Activated CD4-positive, alpha-beta T cell treated with anti-CD3 and anti-CD28 coated beads for 4 hours (primary cell): ENCODE measurements around the gene ALMS1.
A peak's percentile ranks its signal among the peaks of the same experiment; 100 is the strongest.
"Not testable (repeated sequence)": the region's sequence is repeated elsewhere in the genome, so short reads cannot be mapped to it uniquely, and the experiment has no call there.

ENCODE experiments used
- DNase-seq, 2 donors: peaks; one replicate each; pipeline ENCODE4 v3.0.0-alpha.2; 2020

ALMS1 gene, protein sequence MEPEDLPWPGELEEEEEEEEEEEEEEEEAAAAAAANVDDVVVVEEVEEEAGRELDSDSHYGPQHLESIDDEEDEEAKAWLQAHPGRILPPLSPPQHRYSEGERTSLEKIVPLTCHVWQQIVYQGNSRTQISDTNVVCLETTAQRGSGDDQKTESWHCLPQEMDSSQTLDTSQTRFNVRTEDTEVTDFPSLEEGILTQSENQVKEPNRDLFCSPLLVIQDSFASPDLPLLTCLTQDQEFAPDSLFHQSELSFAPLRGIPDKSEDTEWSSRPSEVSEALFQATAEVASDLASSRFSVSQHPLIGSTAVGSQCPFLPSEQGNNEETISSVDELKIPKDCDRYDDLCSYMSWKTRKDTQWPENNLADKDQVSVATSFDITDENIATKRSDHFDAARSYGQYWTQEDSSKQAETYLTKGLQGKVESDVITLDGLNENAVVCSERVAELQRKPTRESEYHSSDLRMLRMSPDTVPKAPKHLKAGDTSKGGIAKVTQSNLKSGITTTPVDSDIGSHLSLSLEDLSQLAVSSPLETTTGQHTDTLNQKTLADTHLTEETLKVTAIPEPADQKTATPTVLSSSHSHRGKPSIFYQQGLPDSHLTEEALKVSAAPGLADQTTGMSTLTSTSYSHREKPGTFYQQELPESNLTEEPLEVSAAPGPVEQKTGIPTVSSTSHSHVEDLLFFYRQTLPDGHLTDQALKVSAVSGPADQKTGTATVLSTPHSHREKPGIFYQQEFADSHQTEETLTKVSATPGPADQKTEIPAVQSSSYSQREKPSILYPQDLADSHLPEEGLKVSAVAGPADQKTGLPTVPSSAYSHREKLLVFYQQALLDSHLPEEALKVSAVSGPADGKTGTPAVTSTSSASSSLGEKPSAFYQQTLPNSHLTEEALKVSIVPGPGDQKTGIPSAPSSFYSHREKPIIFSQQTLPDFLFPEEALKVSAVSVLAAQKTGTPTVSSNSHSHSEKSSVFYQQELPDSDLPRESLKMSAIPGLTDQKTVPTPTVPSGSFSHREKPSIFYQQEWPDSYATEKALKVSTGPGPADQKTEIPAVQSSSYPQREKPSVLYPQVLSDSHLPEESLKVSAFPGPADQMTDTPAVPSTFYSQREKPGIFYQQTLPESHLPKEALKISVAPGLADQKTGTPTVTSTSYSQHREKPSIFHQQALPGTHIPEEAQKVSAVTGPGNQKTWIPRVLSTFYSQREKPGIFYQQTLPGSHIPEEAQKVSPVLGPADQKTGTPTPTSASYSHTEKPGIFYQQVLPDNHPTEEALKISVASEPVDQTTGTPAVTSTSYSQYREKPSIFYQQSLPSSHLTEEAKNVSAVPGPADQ (N-terminal part only)

DNA sequence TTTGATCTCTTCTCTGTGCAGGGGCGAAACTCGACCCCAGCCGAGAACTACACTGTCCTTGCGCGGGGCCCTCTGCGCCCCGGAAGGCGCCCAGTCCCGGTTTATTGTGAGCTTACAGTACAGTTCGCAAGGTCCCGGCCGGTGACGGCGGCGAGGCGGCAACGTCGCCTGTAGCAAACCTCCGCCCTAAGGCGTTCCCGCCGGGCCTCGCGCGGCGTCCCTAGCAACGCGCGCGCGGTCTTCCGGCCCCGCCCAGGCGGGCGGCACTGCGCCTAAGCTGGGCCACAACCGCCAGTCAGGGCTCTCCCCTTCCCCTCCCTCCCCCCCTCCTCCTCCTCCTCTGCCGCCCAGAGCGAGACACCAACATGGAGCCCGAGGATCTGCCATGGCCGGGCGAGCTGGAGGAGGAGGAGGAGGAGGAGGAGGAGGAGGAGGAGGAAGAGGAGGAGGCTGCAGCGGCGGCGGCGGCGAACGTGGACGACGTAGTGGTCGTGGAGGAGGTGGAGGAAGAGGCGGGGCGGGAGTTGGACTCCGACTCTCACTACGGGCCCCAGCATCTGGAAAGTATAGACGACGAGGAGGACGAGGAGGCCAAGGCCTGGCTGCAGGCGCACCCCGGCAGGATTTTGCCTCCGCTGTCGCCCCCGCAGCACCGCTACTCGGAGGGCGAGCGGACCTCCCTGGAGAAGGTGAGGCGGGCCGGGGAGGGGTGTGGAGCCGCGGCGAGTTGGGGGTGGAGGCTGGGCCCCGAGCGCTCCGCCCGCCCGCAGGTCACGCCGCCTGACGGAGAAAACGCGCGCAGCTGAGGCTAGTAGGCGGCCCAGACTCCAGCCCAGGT, at the start of gene ALMS1:
ALMS1 (plus strand) TSS at position 333 of the 838 bp plus-strand sequence; CDS start at position 366, 33 bp downstream.
- DNase-seq: peak; percentile 83 to 85

DNA sequence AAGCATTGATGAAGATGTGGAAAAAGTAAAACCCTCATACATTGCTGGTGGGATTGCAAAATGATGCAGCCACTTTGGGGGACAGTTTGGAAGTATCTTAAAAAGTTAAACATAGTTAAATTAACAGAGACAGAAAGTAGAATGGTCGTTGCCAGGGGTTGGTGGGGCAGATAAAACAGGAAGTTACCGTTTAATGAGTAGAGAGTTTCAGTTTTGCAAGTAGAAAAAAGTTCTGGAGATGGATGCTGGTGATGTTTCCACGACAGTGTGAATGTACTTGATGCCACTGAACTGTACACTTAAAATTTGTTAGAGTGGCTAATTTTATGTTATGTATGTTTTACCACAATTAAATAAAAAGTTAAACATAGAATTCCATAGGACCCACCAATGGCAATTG, 47.8 kb upstream of the ALMS1 start:
- no peak for DNase-seq

DNA sequence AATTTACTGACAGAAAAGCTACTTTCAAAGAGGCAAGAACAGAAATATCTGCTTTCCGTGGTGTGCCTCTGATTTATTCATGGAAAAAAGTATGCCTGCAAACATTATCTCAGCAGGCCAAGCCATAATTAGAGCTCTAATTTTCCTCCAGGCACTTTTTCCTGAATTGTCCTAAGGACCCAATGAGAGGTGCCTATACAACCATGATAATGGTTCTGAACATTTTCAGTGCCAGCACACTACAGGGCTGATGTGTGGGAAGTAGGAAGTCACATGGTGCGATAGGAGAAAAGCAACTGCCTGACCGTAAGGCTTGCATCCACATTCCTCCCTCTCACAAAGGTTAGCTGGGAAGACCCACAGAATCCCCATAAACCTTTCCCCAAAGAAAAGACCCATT, 46.4 kb upstream of the ALMS1 start:
- DNase-seq: no peak

DNA sequence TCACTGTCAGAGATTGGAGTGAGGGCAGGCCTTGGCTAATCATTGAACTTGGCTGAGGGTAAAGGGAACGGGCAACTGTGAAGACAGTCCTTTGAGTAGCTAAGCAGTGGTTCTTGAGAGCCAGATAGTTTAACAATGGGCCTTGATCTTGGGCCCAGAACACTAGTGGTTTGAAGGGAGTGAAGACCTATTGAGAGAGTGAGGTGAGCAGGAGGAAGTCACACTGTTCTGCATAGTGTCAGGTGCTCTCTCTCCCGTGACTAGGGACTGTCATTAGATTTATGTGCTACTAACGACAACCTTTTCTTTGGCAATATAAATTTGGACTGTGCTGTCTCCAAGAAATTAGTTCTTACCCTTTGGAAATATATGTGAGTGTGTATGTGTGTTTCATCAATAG, 44.6 kb upstream of the ALMS1 start:
- DNase-seq: no peak

DNA sequence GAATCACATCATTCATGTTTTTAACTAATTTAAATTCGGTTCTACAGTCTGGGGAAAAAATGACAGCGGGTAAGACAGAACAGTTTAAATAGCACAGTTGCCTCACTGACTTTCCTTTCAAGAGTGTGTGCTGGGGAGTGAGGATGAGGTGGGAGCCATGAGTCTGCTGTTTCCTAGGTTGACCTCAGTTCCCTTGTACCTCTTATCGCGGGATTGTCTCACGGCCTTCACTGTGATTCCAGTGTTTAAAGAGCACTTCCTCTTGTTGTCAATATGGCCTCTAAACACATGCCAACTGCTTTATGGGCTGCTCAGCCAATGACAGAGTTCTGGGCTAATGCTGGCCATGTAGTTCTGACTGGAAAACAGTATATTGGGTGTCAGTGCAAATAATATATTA, 41.6 kb upstream of the ALMS1 start:
- no peak for DNase-seq

DNA sequence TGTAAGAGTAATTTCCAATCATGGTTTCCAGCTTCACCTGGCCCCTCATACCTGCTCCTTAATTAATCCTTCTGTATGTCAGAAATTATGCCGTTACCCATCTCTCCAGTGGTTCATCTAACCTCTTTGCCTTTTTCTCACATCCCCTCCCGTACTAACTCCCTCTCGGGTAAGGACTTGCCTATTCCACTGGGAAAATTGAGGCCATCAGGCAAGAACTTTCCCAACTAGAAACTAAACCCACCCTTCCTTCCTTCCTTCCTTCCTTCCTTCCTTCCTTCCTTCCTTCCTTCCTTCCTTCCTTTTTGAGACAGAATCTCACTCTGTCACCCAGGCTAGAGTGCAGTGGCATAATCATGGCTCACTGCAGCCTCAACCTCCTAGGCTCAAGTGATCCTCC, 40.9 kb upstream of the ALMS1 start:
- not testable (repeated sequence) for DNase-seq

DNA sequence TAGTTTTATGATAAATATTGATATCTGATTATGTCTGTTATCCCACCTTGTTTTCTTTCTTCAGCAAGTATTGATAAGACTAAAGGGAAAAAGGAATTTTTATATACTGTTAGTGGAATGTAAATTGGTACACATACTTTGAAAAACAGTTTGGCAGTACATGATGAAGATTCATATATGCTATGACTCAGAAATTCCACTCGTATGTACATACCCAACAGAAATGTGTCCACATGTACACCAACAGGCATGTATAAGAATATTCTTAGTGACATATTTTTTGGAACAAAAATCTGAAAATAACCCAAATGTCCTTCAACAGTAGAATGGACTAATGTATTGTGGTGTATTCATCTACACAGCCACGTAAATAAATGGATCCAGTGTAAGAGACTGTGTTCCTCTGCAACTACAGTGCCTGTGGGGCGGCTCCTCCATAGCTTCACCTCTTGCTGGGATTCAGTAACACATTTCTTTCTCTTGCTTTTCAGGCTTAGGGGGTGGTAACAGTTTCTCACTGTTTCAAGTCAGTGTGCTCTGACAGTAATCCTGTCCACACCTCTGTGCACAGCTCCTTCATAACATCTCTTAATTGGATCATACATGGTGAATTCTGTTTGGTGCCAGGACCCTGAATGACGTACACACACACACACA, 35.5 kb upstream of the ALMS1 start:
- DNase-seq: no peak

DNA sequence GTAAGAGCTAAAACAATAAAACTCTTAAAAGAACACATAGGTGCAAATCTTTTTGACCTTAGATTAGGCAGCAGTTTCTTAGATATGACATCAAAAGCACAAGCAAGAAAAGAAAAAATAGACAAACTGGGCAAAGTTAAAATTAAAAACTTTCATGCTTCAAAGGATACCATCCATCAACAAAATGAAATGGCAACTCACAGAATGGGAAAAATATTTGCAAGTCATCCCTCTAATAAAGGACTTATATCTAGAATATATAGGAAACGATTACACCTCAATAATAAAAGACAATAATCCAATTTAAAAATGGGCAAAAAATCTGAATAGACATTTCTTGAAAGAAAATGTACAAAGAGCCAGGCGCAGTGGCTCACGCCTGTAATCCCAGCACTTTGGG, 29.5 kb upstream of the ALMS1 start:
- no peak for DNase-seq

DNA sequence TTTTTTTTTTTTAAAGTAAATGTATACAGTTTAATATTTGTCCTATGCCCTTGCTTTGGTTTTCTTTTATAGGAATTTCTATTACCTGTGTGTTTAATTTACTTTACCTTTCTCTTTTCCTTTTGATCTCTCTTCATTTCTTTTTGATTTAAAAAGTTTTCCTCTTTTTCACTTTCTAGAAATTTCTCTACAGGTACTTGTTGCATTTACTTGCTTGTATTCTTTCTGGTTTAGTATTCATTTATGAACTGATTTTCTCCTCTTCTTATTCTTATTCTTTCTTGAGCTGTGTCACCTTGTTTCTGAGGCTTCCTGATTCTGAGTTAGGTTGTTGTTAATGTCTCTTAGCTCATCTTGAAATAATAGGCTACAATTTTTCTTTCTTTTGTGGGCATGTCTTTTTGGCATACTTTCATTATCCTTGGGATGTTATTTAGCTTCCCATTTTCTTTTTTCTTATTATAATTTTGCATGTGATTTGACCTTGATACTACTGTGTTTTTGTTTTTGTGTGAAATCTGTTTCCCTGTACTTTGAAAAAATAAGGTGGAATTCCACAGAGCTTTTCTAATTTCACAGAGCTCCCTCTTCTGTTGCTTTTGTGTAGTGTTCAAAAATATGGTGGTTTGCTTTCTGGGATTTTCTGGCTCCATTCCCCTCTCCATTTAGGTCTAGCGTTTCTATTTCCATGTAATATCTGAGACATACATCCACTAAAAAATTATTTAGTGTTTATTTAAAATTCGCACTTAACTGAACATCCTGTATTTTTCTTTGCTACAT, 25.5 kb upstream of the ALMS1 start:
- no peak for DNase-seq

DNA sequence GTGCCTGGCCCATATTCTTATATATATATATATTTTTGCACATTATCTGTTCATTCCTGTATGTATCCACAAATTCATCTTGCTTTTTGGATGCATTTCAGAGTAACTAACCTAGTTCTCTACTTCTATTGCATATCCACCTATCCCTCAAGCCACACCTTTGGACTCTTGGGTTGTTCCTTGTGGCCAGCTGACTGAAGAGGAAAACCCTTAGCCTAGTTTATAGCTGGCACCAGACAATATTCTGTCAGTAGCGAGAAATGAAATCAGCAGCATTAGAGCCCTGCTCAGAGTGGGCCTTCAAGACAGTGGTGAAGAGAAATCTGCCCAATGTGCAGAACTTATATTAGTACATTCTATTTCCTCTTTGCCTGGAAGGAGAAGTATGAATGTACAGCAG, 19.6 kb upstream of the ALMS1 start:
- no peak for DNase-seq

DNA sequence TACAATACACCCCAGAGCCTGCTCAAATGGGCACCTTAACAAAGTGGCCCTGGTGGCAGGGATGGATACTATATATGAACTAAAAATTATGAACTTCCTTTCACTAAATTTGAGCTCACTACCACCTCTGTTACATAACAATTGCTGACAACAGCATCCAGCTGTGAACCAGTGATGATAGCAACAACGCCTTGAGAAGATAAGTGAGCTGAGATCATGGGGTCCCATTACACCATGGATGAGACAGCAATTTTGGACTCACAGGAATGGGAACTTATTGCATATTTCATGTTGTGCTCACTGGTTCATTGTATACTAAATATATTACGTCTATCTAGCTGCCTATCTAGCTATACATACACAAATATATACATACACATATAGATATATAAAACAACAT, 16.9 kb upstream of the ALMS1 start:
- DNase-seq: no peak

DNA sequence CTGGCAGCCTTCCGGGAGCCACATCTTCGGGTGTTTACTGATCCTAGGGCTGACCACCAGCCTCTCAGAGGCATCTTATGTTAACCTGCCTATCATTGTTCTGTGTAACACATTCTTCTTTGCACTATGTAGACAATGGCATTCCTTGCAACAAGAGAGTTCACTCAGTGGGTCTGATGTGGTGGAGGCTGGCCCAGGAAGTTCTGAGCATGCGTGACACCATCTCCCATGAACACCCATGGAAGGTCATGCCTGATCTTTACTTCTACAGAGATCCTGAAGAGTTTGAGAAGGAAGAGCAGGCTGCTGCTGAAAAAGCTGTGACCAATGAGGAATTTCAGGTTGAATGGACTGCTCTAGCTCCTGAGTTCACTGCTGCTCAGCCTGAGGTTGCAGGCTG, 15.3 kb upstream of the ALMS1 start:
- no peak for DNase-seq

DNA sequence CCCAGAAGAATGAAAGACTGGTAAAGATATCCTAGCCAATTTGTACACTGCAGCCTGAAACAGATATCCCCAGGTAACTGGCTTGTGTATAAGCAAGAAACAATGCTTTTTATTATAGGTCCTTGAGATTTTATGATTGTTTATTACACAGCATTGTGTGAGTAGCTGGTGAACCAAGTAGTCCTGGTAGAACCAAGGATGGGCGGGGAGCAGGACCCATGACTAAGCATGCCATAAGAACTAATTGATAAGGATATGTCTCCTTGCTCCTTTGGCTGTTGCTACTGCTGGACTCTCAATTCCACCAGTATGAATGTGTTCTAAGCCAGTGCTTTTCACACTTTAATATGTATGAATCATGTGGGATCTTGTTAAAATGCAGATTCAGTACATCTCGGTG, 12.3 kb upstream of the ALMS1 start:
- no peak for DNase-seq

DNA sequence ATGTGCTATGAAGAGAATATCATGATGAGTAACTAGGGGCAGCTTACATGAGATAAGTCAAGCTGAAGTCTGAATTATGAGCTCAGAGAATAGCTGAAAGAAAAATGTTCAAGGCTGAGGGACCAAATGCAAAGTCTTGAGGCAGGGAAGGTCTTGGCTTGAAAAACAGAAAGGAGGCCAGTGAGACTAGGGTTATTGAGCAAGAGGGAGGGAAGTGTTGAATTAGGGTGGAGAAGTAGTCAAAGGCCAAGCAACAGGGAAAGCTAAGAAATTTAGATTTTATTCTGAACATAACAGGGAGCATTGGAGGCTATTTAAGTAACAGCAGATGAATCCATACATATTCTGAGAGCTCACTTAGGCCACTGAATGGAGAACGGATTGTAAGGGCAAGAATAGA, 11.4 kb upstream of the ALMS1 start:
- no peak for DNase-seq

DNA sequence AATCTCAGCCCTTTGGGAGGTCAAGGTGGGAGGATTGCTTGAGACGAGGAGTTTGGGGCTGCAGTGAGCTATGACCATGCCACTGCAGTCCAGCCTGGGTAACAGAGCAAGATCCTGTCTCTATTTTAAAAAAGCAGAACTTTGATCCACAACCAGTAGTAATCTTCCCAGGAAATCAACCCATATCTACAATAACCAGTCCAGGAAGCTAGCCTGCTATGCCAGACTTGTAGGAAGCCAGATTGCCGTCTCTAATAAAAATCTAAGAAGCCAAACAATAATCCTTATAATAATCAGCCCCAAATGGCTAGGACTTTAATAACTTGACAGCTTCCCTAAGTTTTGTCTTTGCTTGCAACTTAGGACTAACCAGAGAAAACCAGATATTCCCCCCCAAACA, 9.0 kb upstream of the ALMS1 start:
- DNase-seq: no peak

DNA sequence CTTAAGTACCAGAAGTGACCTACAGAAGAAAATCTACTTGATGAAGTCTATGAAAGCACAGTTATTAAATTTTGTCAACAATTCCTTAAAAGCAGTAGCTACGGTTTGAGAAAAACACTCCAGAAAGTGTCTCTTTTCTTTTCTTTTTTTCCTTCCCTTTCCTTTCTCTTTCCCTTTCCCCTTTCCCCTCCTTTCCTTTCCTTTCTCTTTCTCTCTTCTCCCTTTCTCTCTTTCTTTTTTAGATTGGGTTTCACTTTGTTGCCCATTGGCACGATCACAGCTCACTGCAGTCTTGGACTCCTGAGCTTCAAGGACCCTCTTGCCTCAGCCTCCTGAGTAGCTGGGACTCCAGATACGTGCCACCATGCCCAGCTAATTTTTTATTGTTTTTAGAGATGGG, 2.6 kb upstream of the ALMS1 start:
- DNase-seq: no peak

DNA sequence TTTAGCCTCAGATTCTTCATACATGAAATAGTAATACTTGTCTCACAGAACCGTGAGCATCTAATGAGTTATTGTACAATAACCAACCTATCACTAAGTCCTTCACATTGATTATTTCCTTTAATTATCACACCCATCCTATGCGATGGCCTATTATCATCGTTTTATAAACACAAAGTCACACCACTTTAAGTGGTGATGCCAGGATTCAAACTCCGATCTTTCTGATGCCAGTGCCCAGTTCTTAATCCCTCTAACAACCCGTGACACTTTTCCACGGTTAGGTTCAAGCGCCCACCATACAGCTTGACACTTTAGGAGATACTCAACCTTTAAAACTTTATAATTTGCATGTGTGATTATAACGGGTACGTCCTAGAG, 523 bp upstream of the ALMS1 start:
- no peak for DNase-seq

DNA sequence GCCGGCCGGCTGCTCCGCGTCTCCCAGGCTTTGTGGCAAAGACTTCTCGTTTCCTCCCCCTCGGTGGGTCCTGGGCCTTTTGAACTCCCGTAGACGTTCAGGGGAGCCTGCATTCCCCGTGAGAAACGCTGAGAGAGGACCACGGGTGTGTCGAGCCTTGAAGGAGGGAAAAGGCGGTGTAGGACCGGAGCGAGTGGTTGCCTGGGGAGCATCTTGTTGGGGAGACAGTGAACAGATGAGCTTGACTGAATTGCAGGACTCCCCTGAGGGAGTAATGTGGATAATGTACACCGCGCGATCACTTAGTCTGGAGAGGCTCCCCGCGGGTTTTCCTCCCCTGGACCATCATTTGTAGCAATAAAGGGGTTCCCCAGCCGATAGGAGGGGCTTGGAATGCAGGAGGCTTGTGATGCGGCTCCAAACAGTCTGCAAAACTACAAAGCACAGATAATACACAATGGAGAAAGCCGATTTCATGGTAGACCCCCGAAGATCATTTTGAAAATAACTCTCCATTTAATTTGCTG, 769 bp downstream of the ALMS1 start:
- no peak for DNase-seq

DNA sequence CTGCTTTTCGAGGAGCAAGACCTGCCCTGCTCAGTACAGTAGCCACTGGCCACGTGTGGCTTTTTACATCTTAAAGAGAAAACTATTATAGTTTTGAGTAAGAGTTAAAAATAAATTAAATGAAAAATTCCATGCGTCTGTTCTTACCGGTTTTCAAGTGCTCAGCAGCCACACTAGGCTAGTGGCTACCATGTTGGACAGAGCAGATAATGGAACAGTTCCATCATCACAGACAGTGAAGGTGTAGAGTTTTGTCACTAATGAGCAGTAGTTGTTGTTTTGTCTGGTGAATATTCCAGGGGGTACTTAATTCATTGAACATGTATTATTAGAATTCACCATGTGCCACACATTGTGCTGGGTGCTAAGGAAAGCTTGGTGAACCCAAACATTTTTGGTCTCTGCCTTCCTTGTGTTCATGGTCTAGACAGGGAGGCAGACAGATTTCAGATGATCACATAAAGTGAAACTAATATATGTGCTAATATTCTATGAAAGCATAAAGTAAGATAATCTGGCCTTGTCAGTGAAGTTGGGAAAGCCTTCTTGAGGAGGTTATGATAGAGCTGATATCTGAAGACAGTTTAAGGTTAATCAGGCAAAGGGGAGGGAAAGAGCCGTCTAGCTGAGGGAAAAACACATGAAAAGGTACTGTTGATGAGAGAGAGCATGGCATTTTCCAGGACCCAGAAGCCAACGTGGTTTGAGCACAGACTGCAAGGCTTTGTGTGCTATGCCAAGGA, 1.4 kb downstream of the ALMS1 start:
- DNase-seq: no peak
